ENCODE measurements around the gene ATXN10.

DNA sequence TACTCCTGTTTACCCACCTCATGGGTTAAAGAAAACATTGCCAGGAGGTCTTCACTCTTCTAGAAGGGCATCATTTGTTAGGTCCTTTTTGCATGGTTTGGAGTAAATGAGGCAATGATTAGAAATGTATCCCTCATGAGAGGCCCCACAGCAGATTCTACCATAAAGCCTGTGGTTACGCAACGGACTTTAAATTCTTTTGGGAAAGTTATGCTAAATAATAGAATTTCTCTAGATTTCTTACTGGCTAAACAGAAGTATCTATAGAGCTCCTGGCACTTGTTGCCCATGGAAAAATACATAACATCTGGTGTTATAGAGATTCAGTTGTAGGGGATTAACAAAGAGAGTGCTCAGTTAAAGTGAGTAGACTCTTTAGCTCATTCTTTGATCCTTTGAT, 15.1 kb upstream of the ATXN10 start:
- TF ChIP-seq CTCF (IDR thresholded peaks at IDR 0.05; ENCODE audit: insufficient read depth, low read length, poor library complexity, severe bottlenecking): no peak
- TF ChIP-seq EZH2phosphoT487 (conservative IDR thresholded peaks at IDR 0.05; ENCODE audit: low read length): no peak
